DMS79 treated with DMSO at 0.1 percent for 48 hours (cell line): Measurements from ENCODE around the gene EIF4E1B.

Experiments used
- DNase-seq: peaks from one replicate; lab custom pipeline; 2025; lab: John Stamatoyannopoulos, UW

The EIF4E1B gene

GRCh38 chr5:176665517-176665916 lies 35.0 kb downstream of the EIF4E1B start:
- no peak for DNase-seq

- no peak for DNase-seq
Observed at GRCh38 chr5:176667637-176668036, 37.2 kb downstream of the EIF4E1B start.

- no peak for DNase-seq
Observed at GRCh38 chr5:176670449-176670848, 40.0 kb downstream of the EIF4E1B start.

GRCh38 chr5:176671399-176671798 lies 40.9 kb downstream of the EIF4E1B start:
- no peak for DNase-seq

GRCh38 chr5:176671890-176672747 lies 41.6 kb downstream of the EIF4E1B start:
- no peak for DNase-seq

GRCh38 chr5:176673651-176674583 lies 43.4 kb downstream of the EIF4E1B start:
- no peak for DNase-seq

- DNase-seq, result no peak
Observed at GRCh38 chr5:176674799-176675198, 44.3 kb downstream of the EIF4E1B start.

- DNase-seq, result no peak
Observed at GRCh38 chr5:176675676-176676360, 45.3 kb downstream of the EIF4E1B start.

GRCh38 chr5:176676361-176676824 lies 45.9 kb downstream of the EIF4E1B start:
- no peak for DNase-seq

GRCh38 chr5:176677209-176677939 lies 46.9 kb downstream of the EIF4E1B start:
- DNase-seq, result no peak

GRCh38 chr5:176678584-176678983 lies 48.1 kb downstream of the EIF4E1B start:
- no peak for DNase-seq

GRCh38 chr5:176679365-176680225 lies 49.1 kb downstream of the EIF4E1B start:
- no peak for DNase-seq

- DNase-seq, result no peak
Observed at GRCh38 chr5:176680226-176680563, 49.7 kb downstream of the EIF4E1B start.

- no peak for DNase-seq
Observed at GRCh38 chr5:176682016-176682531, 51.6 kb downstream of the EIF4E1B start.

- DNase-seq, result no peak
Observed at GRCh38 chr5:176685010-176685409, 54.5 kb downstream of the EIF4E1B start.

- no peak for DNase-seq
Observed at GRCh38 chr5:176687247-176687646, 56.8 kb downstream of the EIF4E1B start.

- DNase-seq, result no peak
Observed at GRCh38 chr5:176687881-176688280, 57.4 kb downstream of the EIF4E1B start.

GRCh38 chr5:176690911-176691310 lies 60.4 kb downstream of the EIF4E1B start:
- no peak for DNase-seq

GRCh38 chr5:176691524-176691923 lies 61.0 kb downstream of the EIF4E1B start:
- no peak for DNase-seq

GRCh38 chr5:176692326-176692725 lies 61.9 kb downstream of the EIF4E1B start:
- no peak for DNase-seq
